Stimulated activated CD8-positive, alpha-beta memory T cell treated with anti-CD3 and anti-CD28 coated beads, Interleukin-12 subunit alpha, Interleukin-12 subunit beta, amount 100 ng/mL, for 4 hours (primary cell): ENCODE data around the gene ACAN.

Experiments
- DNase-seq: peaks from one replicate; pipeline ENCODE4 v3.0.0-alpha.2; 2020; ENCODE audit warnings: low read depth

The ACAN gene

GRCh38 chr15:88843334-88843733 lies 40.1 kb downstream of the ACAN start:
- no peak for DNase-seq

- DNase-seq, result no peak
Measured at GRCh38 chr15:88844749-88845386, 41.6 kb downstream of the ACAN start.

GRCh38 chr15:88845616-88846015 lies 42.4 kb downstream of the ACAN start:
- no peak for DNase-seq

GRCh38 chr15:88847144-88847543 lies 43.9 kb downstream of the ACAN start:
- no peak for DNase-seq

- no peak for DNase-seq
Measured at GRCh38 chr15:88848203-88848602, 45.0 kb downstream of the ACAN start.

GRCh38 chr15:88849376-88850072 lies 46.3 kb downstream of the ACAN start:
- no peak for DNase-seq

- DNase-seq, result no peak
Measured at GRCh38 chr15:88852476-88852875, 49.2 kb downstream of the ACAN start.

- DNase-seq, result no peak
Measured at GRCh38 chr15:88858934-88859333, 55.7 kb downstream of the ACAN start.

GRCh38 chr15:88859550-88859949 lies 56.3 kb downstream of the ACAN start:
- DNase-seq, result no peak

GRCh38 chr15:88860212-88860611 lies 57.0 kb downstream of the ACAN start:
- DNase-seq, result no peak

GRCh38 chr15:88863412-88863811 lies 60.2 kb downstream of the ACAN start:
- no peak for DNase-seq

GRCh38 chr15:88864861-88865497 lies 61.7 kb downstream of the ACAN start:
- no peak for DNase-seq

- no peak for DNase-seq
Measured at GRCh38 chr15:88865498-88866099, 62.4 kb downstream of the ACAN start.

GRCh38 chr15:88866295-88866881 lies 63.2 kb downstream of the ACAN start:
- no peak for DNase-seq

- no peak for DNase-seq
Measured at GRCh38 chr15:88871313-88871712, 68.1 kb downstream of the ACAN start.

GRCh38 chr15:88872106-88872505 lies 68.9 kb downstream of the ACAN start:
- no peak for DNase-seq

- no peak for DNase-seq
Measured at GRCh38 chr15:88872706-88873105, 69.5 kb downstream of the ACAN start.

GRCh38 chr15:88873786-88874185 lies 70.5 kb downstream of the ACAN start:
- no peak for DNase-seq

GRCh38 chr15:88874275-88874674 lies 71.0 kb downstream of the ACAN start:
- DNase-seq, result no peak

GRCh38 chr15:88874684-88875083 lies 71.4 kb downstream of the ACAN start:
- no peak for DNase-seq

GRCh38 chr15:88876573-88876972 lies 73.3 kb downstream of the ACAN start:
- DNase-seq, result no peak

- no peak for DNase-seq
Measured at GRCh38 chr15:88877415-88877814, 74.2 kb downstream of the ACAN start.

- no peak for DNase-seq
Measured at GRCh38 chr15:88877906-88878305, 74.7 kb downstream of the ACAN start.
